H1 (cell line): ENCODE results near the gene C2CD4C. TPM values are rescaled to one million over a fixed set of nuclear protein-coding genes. Genes with fewer than 3 reads are reported as not detected.

ENCODE experiments used
- CTCF ChIA-PET: fragments of 300-600 bp; sonication (Branson Sonifier 250); formaldehyde crosslinking; loops from one replicate; lab custom pipeline; 2021; ENCODE audit not compliant: partially characterized antibody; lab: Charles Lee
- POLR2A ChIA-PET: fragments of 300-600 bp; sonication (Branson Sonifier 250); formaldehyde crosslinking; loops from one replicate; lab custom pipeline; 2021; ENCODE audit warnings: inconsistent platforms; ENCODE audit not compliant: partially characterized antibody; lab: Charles Lee
- DNase-seq, 2 experiments: peaks; one replicate each; pipeline versions ENCODE4 v3.0.0 to v3.0.0-alpha.2; 2010 to 2022; ENCODE audit warnings: low spot score in 2 of 2, low read depth in 1 of 2, mixed read lengths in 1 of 2
- FAIRE-seq: peaks from 2 replicates; lab custom pipeline; 2011; peaks lifted over from hg19 to GRCh38; lab: Jason Lieb, UNC
- H2AFZ ChIP-seq: 2 replicates; pipeline ENCODE4 v1.8.1; 2012; ENCODE audit warnings: low read length, inconsistent platforms
- H2AK5ac ChIP-seq: 2 replicates; pipeline ENCODE4 v1.6.1; 2013; ENCODE audit warnings: low read depth, low read length
- H2BK120ac ChIP-seq: replicated peaks from 2 replicates; pipeline ENCODE3; 2013; ENCODE audit warnings: low read depth, low read length, inconsistent platforms
- H2BK12ac ChIP-seq: 2 replicates; pipeline ENCODE4 v1.6.1; 2013; ENCODE audit warnings: low read depth, low read length
- H2BK15ac ChIP-seq: 2 replicates; pipeline ENCODE4 v1.6.1; 2013; ENCODE audit warnings: low read length
- H2BK20ac ChIP-seq: 2 replicates; pipeline ENCODE4 v1.6.1; 2013; ENCODE audit warnings: low read length
- H2BK5ac ChIP-seq: 2 replicates; pipeline ENCODE4 v1.6.1; 2013; ENCODE audit warnings: low read depth, low read length
- H3K14ac ChIP-seq: 2 replicates; pipeline ENCODE4 v1.6.1; 2013; ENCODE audit warnings: inconsistent platforms; ENCODE audit not compliant: insufficient read length
- H3K18ac ChIP-seq: 2 replicates; pipeline ENCODE4 v1.6.1; 2013; ENCODE audit warnings: low read length; ENCODE audit errors: extremely low read depth
- H3K23ac ChIP-seq: 2 replicates; pipeline ENCODE4 v1.6.1; 2013; ENCODE audit warnings: inconsistent platforms; ENCODE audit not compliant: insufficient read length
- H3K23me2 ChIP-seq: 2 replicates; pipeline ENCODE4 v1.6.1; 2013; ENCODE audit warnings: low read depth, low read length
- H3K27ac ChIP-seq: 2 replicates; pipeline ENCODE4 v1.6.1; 2011; ENCODE audit warnings: low read depth, low read length, inconsistent platforms
- H3K27me3 ChIP-seq, 4 experiments: replicated peaks in 1 of 4; 1 replicate in 1 of 4; 2 replicates in 3 of 4; pipeline versions ENCODE4 v1.6.1 to v1.8.1; 2011 to 2013; ENCODE audit warnings: low read length in 3 of 4, mild to moderate bottlenecking in 3 of 4, inconsistent platforms in 2 of 4, mixed read lengths in 2 of 4, moderate library complexity in 1 of 4; ENCODE audit not compliant: control insufficient read depth in 3 of 4, insufficient read depth in 3 of 4; ENCODE audit errors: extremely low read depth in 1 of 4
- H3K36me3 ChIP-seq, 4 experiments: 2 replicates each; pipeline versions ENCODE4 v1.6.1 to v1.8.1; 2011 to 2013; ENCODE audit warnings: mild to moderate bottlenecking in 4 of 4, low read length in 3 of 4, moderate library complexity in 2 of 4, control low read depth in 1 of 4, inconsistent platforms in 1 of 4; ENCODE audit not compliant: insufficient read depth in 4 of 4, control insufficient read depth in 2 of 4
- H3K4ac ChIP-seq: replicated peaks from 2 replicates; pipeline ENCODE3; 2013; ENCODE audit warnings: low read length, low read depth, mixed read lengths, inconsistent platforms; ENCODE audit not compliant: insufficient read length
- H3K4me1 ChIP-seq, 4 experiments: replicated peaks in 1 of 4; 1 replicate in 1 of 4; 2 replicates in 3 of 4; pipeline versions ENCODE4 v1.6.1 to v1.8.1; 2011 to 2013; ENCODE audit warnings: low read length in 3 of 4, inconsistent platforms in 2 of 4, mixed read lengths in 1 of 4; ENCODE audit not compliant: insufficient read depth in 4 of 4, control insufficient read depth in 3 of 4
- H3K4me2 ChIP-seq, 2 experiments: 2 replicates each; pipeline versions ENCODE4 v1.6.1 to v1.8.1; 2011 to 2013; ENCODE audit warnings: low read depth in 2 of 2, low read length in 2 of 2, control low read depth in 1 of 2, inconsistent platforms in 1 of 2, mild to moderate bottlenecking in 1 of 2; ENCODE audit not compliant: insufficient read depth in 1 of 2
- H3K4me3 ChIP-seq, 4 experiments: fragments of 200-600, 300-600 bp in 1 of 4; sonication (generic), shearing (Covaris generic), sonication (Bioruptor Twin) in 1 of 4; 2 replicates each; pipeline versions ENCODE4 v1.5.1 to v1.8.1; 2011 to 2016; ENCODE audit warnings: low read length in 4 of 4, low read depth in 3 of 4, control low read depth in 2 of 4, inconsistent platforms in 2 of 4, mild to moderate bottlenecking in 2 of 4, mixed read lengths in 1 of 4, moderate library complexity in 1 of 4; ENCODE audit not compliant: insufficient read depth in 2 of 4; ENCODE audit errors: extremely low read depth in 1 of 4
- H3K56ac ChIP-seq: replicated peaks from 2 replicates; pipeline ENCODE3; 2013; ENCODE audit warnings: low read depth, mild to moderate bottlenecking, mixed read lengths, low read length, inconsistent platforms; ENCODE audit not compliant: insufficient read length
- H3K79me1 ChIP-seq: 2 replicates; pipeline ENCODE4 v1.6.1; 2013; ENCODE audit warnings: low read depth, low read length, control low read depth
- H3K79me2 ChIP-seq, 2 experiments: 2 replicates each; pipeline versions ENCODE4 v1.6.1 to v1.8.1; 2012 to 2013; ENCODE audit warnings: low read length in 2 of 2, mild to moderate bottlenecking in 2 of 2, inconsistent platforms in 1 of 2; ENCODE audit not compliant: insufficient read depth in 2 of 2, control insufficient read depth in 1 of 2
- H3K9ac ChIP-seq, 4 experiments: replicated peaks in 1 of 4; 1 replicate in 1 of 4; 2 replicates in 3 of 4; pipeline versions ENCODE4 v1.6.1 to v1.8.1; 2011 to 2013; ENCODE audit warnings: low read depth in 3 of 4, low read length in 3 of 4, control low read depth in 2 of 4, mild to moderate bottlenecking in 2 of 4, moderate library complexity in 2 of 4, inconsistent platforms in 1 of 4; ENCODE audit errors: extremely low read depth in 1 of 4
- H3K9me3 ChIP-seq, 2 experiments: 2 replicates each; pipeline versions ENCODE4 v1.6.1 to v1.8.1; 2012 to 2013; ENCODE audit warnings: mild to moderate bottlenecking in 2 of 2, moderate library complexity in 2 of 2, control low read depth in 1 of 2, inconsistent platforms in 1 of 2, low read depth in 1 of 2, low read length in 1 of 2, mixed read lengths in 1 of 2; ENCODE audit not compliant: insufficient read depth in 2 of 2
- H4K20me1 ChIP-seq, 2 experiments: replicated peaks in 1 of 2; 2 replicates each; pipeline versions ENCODE3 to v1.8.1; 2011 to 2013; ENCODE audit warnings: inconsistent platforms in 2 of 2, low read length in 2 of 2, mild to moderate bottlenecking in 1 of 2; ENCODE audit not compliant: insufficient read depth in 2 of 2, control insufficient read depth in 1 of 2
- H4K5ac ChIP-seq: 2 replicates; pipeline ENCODE4 v1.6.1; 2013; ENCODE audit warnings: low read length, low read depth, mixed read lengths, inconsistent platforms; ENCODE audit not compliant: insufficient read length
- H4K8ac ChIP-seq: 2 replicates; pipeline ENCODE4 v1.8.0; 2013; ENCODE audit warnings: mild to moderate bottlenecking, moderate library complexity, low read length, inconsistent platforms; ENCODE audit not compliant: insufficient read depth; ENCODE audit errors: extremely low read depth
- H4K91ac ChIP-seq: replicated peaks from 2 replicates; pipeline ENCODE3; 2013; ENCODE audit warnings: low read length, mixed read lengths, inconsistent platforms; ENCODE audit not compliant: insufficient read length
- CTBP2 ChIP-seq: IDR thresholded peaks from 2 replicates; pipeline ENCODE4 v1.7.0; 2011; ENCODE audit warnings: borderline replicate concordance, mild to moderate bottlenecking, moderate library complexity, mixed read lengths, low read length; ENCODE audit not compliant: insufficient read depth, insufficient read length
- EP300 ChIP-seq, 2 experiments: IDR thresholded peaks; 1 replicate in 1 of 2; 2 replicates in 1 of 2; pipeline ENCODE4 v1.6.1; 2011 to 2012; ENCODE audit warnings: low read depth in 2 of 2, low read length in 2 of 2, mild to moderate bottlenecking in 2 of 2, borderline replicate concordance in 1 of 2, inconsistent platforms in 1 of 2, moderate library complexity in 1 of 2
- NRF1 ChIP-seq: IDR thresholded peaks from 2 replicates; pipeline ENCODE4 v1.6.1; 2011; ENCODE audit warnings: mild to moderate bottlenecking, low read depth, low read length, improper control_type of control experiment
- POLR2AphosphoS5 ChIP-seq: IDR thresholded peaks from 2 replicates; pipeline ENCODE4 v1.6.1; 2011; ENCODE audit warnings: low read depth, low read length
- WGBS, 2 experiments: shearing (Covaris generic) in 1 of 2; methylation state at CpG; one replicate each; pipeline versions ENCODE4 v1.1.6 to v1.1.7; 2013 to 2015; ENCODE audit warnings: low lambda C conversion rate in 2 of 2, mixed read lengths in 2 of 2, inconsistent platforms in 1 of 2, low coverage in 1 of 2, missing lambda C conversion rate in 1 of 2; ENCODE audit not compliant: insufficient replicate concordance in 2 of 2, insufficient coverage in 1 of 2, insufficient read length in 1 of 2; ENCODE audit errors: extremely low coverage in 1 of 2, missing lambda C conversion rate in 1 of 2; 5-methylcytosine and 5-hydroxymethylcytosine counted together
- polyA plus RNA-seq, 7 experiments: library from polyadenylated mRNA; depleted of rRNA in 3 of 7; stranded (reverse) in 5 of 7; unstranded in 2 of 7; fragments of >200 nt in 5 of 7; fragments of 200-250 nt in 2 of 7; gene quantifications; 1 replicate in 5 of 7; 2 replicates in 1 of 7; 4 replicates in 1 of 7; pipeline versions ENCODE4 v1.2.1 to v1.2.3, GENCODE V29; 2011 to 2013; ENCODE audit warnings: missing spikeins in 2 of 7, mixed read lengths in 2 of 7
- total RNA-seq: library from RNA; stranded (reverse); fragmentation: NEBNext Ultra II Directional; extraction: Animal tissue kit (Norgen Biotek cat#: 25700); gene quantifications from 2 replicates; pipeline ENCODE4 v1.2.1, GENCODE V29; 2021

The C2CD4C gene
- total and polyA plus RNA-seq, 2 of the 8 experiments (the other 6 are each of a cell fraction or from before 2014, with no cell fraction given) = 3.8 to 6.3 TPM

DNA sequence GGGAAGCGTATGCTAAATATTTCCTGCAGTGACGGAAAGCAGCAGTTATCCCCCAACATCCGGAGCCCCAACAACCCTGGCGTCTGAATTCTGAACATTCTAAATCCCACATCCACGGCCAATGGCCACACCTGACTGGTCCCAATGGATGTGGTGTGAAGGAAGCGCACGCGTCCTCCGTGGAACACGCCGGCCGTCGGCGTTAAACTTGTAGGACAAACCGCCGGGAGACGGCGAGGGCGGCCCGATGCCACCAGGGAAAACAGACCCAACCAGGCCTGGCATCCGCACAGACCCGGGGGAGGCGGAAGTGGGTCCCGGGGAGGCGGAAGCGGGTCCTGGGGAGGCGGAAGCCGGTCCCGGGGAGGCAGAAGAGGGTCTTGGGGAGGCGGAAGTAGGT, 48.7 kb upstream of the C2CD4C start:
- H3K14ac ChIP-seq = no peak overlapping the region
- WGBS, 2 experiments = 94% methylated on average over 14 of the region's 30 CpGs; no CpG with 5 or more reads in 1 of the 2 experiments
- no peak overlapping the region for H3K56ac ChIP-seq
- H3K23ac ChIP-seq = no peak overlapping the region
- no peak overlapping the region for H2BK120ac ChIP-seq
- H3K18ac ChIP-seq = no peak overlapping the region
- no peak overlapping the region for H2BK12ac ChIP-seq
- H3K27me3 ChIP-seq = peaks cover 7 to 30% (median 25%) of the 10 kb centered on the region in 4 experiments
- TF ChIP-seq POLR2AphosphoS5 (no peak), NRF1 (no peak), CTBP2 (no peak), EP300 (IDR thresholded peaks at IDR 0.05; ENCODE audit: borderline replicate concordance in 1 of 2, low read depth in 2 of 2, low read length in 2 of 2) (no peak)
- H4K91ac ChIP-seq = no peak overlapping the region
- H3K36me3 ChIP-seq = no peaks in the 10 kb centered on the region
- no peak overlapping the region for H2AFZ ChIP-seq
- H3K4ac ChIP-seq = no peak overlapping the region
- no peak overlapping the region for H3K4me3 ChIP-seq
- no peak overlapping the region for H3K27ac ChIP-seq
- peaks cover 6% of the 10 kb centered on the region; the same call in 1 of the 2 replicates for H3K23me2 ChIP-seq
- H3K79me2 ChIP-seq = no peaks in the 10 kb centered on the region
- H4K5ac ChIP-seq = no peak overlapping the region
- no peak for FAIRE-seq
- no peak overlapping the region for H4K8ac ChIP-seq
- peaks cover 0 to 2% of the 10 kb centered on the region in 2 experiments for H4K20me1 ChIP-seq
- no peak overlapping the region for H3K4me2 ChIP-seq
- DNase-seq = no peak
- H2BK5ac ChIP-seq = no peak overlapping the region
- ChIA-PET POLR2A (interaction anchor here (0.7 kb wide), 1 partner anchor 52 kb away, joined by 3 read pairs; no protein-coding TSS in a partner anchor), CTCF (no interaction called here)
- peaks cover 1 to 10% (median 2%) of the 10 kb centered on the region in 4 experiments; a peak in 3 of 7 replicates for H3K4me1 ChIP-seq
- no peak overlapping the region for H2AK5ac ChIP-seq
- H2BK15ac ChIP-seq = no peak overlapping the region
- no peaks in the 10 kb centered on the region for H3K79me1 ChIP-seq
- 0 out of 7 replicates have a peak overlapping the region, but pooled peaks of 1 of the 4 experiments have one; percentile 21 for H3K9ac ChIP-seq
- H3K9me3 ChIP-seq = peaks cover 0 to 2% of the 10 kb centered on the region in 2 experiments; a peak in 1 of 4 replicates
- no peak overlapping the region for H2BK20ac ChIP-seq
